ENCODE results near the gene HOXB8.

HOXB8 gene

GRCh38 chr17:48569240-48569582 is 45.9 kb downstream of the HOXB8 start:
- DNase-seq (ENCODE audit: low spot score) = no peak
- in situ Hi-C loops (cut with MboI; ENCODE audit: low pct_unique_long_range_greater_than_20kb, low sequenced_read_pairs, unreplicated experiment) = no loop called here
- TF ChIP-seq CTCF (IDR thresholded peaks at IDR 0.05; ENCODE audit: extremely low read depth, insufficient read depth, missing control alignments) = no peak

- in situ Hi-C loops (cut with MboI; ENCODE audit: low pct_unique_long_range_greater_than_20kb, low sequenced_read_pairs, unreplicated experiment) = no loop called here
Observed at GRCh38 chr17:48568499-48569239, 46.4 kb downstream of the HOXB8 start.

GRCh38 chr17:48567646-48568354 is 47.3 kb downstream of the HOXB8 start:
- in situ Hi-C loops (cut with MboI; ENCODE audit: low pct_unique_long_range_greater_than_20kb, low sequenced_read_pairs, unreplicated experiment) = no loop called here
- no peak for DNase-seq (ENCODE audit: low spot score)
- TF ChIP-seq CTCF (IDR thresholded peaks at IDR 0.05; ENCODE audit: extremely low read depth, insufficient read depth, missing control alignments) = no peak

More at GRCh38 chr17:48568499-48569239, 46.4 kb downstream of the HOXB8 start:
- no peak for TF ChIP-seq CTCF (IDR thresholded peaks at IDR 0.05; ENCODE audit: extremely low read depth, insufficient read depth, missing control alignments)
- no peak for DNase-seq (ENCODE audit: low spot score)

- no peak for DNase-seq (ENCODE audit: low spot score)
Observed at GRCh38 chr17:48567209-48567608, 47.9 kb downstream of the HOXB8 start.

GRCh38 chr17:48566717-48567116 is 48.4 kb downstream of the HOXB8 start:
- no peak for DNase-seq (ENCODE audit: low spot score)
- in situ Hi-C loops (cut with MboI; ENCODE audit: low pct_unique_long_range_greater_than_20kb, low sequenced_read_pairs, unreplicated experiment) = no loop called here
- TF ChIP-seq CTCF (IDR thresholded peaks at IDR 0.05; ENCODE audit: extremely low read depth, insufficient read depth, missing control alignments) = no peak

More at GRCh38 chr17:48567209-48567608, 47.9 kb downstream of the HOXB8 start:
- in situ Hi-C loops (cut with MboI; ENCODE audit: low pct_unique_long_range_greater_than_20kb, low sequenced_read_pairs, unreplicated experiment) = no loop called here
- TF ChIP-seq CTCF (IDR thresholded peaks at IDR 0.05; ENCODE audit: extremely low read depth, insufficient read depth, missing control alignments) = no peak

GRCh38 chr17:48565925-48566710 is 49.0 kb downstream of the HOXB8 start:
- no peak for DNase-seq (ENCODE audit: low spot score)
- TF ChIP-seq CTCF (IDR thresholded peaks at IDR 0.05; ENCODE audit: extremely low read depth, insufficient read depth, missing control alignments) = no peak
- in situ Hi-C loops (cut with MboI; ENCODE audit: low pct_unique_long_range_greater_than_20kb, low sequenced_read_pairs, unreplicated experiment) = no loop called here
